GM18520 (cell line): ENCODE measurements around the gene ISCA1.

Experiments
- ATAC-seq: cut with Tn5 transposase; IDR thresholded peaks from one replicate; pipeline ENCODE4 v1.9.1; 2021; ENCODE audit not compliant: unreplicated experiment

The ISCA1 gene

DNA sequence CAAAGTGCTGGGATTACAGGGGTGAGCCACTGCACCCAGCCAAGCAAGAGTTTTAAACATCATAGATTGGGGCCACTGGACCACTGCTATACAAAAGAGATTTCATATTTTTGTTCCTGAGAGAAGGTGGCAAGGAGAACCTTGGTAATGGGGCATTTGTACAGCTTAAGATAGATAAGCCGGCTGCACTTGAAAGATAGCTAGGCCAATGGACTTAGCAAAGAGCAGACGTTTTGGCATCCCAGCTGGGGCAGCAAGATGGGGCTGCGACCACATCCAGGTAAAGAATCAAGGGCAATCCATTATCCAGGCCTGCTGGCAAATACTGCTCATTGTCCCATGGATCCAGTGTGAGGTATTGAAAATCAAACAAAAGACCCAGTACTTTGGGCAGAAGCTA, 3.9 kb upstream of the ISCA1 start:
- no peak for ATAC-seq

DNA sequence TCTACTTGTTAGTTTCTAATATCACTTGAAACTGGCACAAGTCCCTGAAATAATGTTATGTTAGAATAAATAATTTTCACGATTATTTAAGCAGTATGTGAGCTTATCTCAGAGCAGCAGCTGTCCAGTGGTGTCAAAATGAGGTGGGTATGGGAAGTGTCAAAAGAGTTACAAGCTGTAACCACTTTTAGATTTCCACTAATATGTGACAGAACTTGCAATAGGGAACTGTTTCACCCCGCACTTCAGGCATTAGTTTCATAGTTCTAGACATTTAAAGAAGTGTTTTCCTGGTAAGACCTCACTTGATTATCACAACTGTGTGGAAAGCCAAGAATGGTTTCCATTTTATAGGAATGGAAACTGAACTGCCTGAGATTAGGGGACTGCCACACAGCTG, 2.9 kb upstream of the ISCA1 start:
- ATAC-seq, result no peak

DNA sequence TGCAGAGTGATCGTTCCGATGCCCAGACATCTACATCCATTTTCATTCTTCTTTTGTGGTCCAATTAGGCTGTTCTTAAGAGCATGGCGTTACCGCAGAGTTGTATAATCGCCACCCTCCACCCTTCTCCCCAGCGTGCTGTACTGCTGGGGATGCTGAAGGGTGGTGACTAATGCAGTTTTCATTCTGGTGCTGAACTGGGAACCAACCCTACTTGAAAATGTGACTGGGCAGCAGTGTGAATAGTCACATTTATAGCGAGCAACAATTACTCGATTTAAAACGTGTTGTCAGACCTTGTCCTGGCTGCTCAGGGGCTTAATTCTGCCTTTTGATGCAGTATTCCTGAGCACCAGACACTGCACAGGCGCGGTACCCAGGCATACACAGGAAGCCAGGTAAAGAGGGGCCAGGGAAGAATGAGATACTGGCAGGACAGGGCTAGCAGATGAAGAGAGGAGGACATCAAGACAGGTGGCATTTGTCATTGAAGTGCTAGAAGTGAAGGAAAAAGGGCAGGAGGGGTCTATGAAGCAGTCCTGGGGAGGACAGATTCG, 719 bp upstream of the ISCA1 start:
- no peak for ATAC-seq

DNA sequence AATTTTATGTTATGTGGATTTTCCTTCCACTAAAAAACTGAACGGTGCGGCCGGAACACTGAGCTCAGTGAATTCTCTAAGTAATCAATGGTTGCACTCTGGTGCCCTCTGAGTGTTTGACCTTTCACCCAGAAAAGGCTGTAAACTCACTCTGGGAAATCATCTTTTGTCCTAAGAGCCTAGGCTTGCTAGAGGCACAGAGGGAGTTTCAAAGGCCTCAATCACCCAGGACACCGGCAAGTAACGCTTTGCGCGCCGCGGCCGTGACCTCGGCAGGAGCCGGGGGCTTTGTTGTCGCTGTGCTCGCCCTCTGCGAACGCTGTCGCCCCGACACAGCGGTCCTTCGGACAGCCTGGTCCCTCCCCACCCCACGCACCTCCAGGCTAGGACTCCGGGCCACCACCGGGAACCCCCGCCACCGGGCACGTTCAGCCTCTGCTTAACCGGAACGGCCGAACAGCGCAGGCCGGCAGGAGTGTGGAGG, 703 bp downstream of the ISCA1 start:
- ATAC-seq, result no peak

DNA sequence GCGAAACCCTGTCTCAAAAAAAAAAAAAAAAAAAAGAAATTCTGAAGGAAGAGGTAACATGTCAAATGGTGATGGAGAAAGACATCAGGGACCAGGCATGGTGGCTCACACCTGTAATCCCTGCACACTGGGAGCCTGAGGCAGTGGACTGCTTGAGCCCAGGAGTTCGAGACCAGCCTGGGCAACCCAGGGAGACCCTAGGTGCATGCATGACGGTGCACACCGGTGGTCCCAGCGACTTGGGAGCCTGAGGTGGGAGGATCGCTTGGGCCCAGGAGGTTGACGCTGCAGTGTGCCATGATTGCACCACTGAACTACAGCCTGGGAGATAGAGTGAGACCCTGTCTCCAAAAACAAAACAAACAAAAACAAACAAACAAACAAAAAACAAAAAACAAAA, 1.8 kb downstream of the ISCA1 start:
- ATAC-seq, result no peak

DNA sequence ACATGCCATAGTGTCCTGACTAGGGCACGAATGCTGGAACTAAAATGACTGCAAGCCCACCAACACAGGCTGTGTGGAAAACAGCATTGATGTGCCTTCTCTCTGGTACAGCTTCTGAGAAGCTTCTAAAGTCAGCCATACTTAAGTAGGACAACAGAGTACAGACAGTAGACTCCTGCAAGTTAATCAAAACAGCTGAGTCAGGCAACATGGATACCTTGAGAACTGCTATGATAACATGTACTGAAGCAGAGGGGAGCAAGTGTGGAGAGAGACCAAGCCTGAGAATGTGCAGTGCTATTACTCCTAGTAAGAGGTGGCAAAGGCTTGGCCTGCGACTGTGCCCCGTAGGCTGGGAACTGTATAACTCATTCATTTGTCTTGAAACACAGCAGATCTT, 2.5 kb downstream of the ISCA1 start:
- no peak for ATAC-seq

DNA sequence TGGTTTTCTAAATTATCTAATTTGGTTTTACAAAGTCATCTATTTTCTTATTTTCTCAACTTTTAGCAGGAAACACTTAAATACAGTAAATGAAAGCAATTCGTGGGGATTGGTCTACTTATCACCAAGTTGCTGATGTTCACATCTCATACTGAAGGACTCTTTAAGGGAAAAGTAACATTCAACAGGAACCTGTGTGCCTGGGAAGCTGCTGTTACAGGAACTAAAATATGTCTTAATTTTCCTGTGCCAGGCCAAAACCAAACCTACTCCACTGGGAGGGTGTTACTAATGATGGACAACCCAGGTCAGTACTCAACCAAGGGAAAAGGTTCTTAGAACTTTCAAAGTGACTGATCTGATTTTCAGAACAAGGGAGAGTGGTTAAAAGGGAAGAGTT, 5.3 kb downstream of the ISCA1 start:
- no peak for ATAC-seq

DNA sequence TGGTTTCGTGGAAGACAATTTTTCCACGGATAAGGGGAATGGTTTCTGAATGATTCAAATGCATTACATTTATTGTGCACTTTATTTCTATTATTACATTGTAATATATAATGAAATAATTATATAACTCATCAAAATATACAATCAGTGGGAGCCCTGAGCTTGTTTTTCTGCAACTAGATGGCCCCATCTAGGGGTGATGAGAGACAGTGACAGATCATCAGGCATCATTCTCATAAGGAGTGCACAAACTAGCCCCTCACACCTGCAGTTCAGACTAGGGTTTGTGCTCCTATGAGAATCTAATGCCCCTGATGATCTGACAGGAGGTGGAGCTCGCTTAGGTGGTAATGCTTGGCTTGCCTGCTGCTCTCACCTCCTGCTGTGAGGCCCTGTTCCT, 6.4 kb downstream of the ISCA1 start:
- ATAC-seq, result no peak

DNA sequence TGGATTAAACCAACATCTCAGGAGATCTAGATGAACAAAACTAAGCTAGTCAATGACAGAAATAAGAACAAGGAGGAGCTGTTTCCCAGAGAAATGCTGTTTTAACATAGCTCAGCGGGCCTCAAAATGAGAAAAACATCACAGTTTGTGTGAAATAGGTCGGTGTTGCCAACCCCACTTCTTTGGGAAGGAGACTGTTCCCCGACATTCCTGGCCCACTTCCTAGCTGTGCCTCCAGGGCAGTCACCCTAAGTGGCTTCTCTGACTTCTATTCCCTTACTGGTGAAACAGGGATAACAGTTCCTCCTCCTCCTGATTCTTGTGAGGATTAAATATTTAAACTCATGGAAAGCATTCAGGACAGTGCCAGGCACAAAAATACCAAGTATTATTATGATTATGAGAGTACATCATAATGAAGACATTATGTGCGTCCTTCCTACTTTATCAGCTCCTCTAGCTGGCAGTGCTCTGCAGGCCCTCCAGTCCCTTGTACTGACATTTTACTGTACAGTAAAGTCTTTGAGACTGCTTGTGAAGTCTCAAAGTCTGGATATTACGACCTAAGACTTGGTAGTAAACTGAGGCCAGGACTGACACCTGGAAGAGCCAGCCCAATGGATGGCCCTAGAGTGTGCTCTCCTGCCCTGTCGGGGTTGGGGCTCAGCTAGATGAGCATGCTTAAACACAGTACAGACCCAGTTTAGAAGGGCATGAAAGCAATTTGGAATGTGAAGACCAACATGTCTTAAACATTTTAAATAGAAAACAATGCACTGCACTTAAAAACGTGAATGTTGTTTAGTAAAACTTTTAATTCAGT, 7.3 kb downstream of the ISCA1 start:
- no peak for ATAC-seq

DNA sequence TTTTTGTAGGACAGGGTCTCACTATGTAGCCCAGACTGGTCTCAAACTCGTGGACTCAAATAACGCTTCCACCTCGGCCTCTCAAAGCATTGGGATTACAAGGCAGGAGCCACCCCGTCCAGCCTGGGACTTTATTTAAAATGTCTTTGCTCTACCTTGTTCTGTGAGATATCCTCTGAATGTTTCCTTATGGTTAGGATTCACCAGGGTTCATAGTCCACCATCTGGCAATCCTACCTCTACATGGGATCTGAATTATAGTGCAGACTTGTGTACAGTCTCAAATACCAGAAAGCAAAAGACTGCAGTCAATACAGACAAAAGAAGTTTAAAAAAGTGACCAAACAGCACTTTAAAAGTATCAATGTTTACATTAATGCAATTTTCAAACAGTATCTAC, 10.1 kb downstream of the ISCA1 start:
- no peak for ATAC-seq

DNA sequence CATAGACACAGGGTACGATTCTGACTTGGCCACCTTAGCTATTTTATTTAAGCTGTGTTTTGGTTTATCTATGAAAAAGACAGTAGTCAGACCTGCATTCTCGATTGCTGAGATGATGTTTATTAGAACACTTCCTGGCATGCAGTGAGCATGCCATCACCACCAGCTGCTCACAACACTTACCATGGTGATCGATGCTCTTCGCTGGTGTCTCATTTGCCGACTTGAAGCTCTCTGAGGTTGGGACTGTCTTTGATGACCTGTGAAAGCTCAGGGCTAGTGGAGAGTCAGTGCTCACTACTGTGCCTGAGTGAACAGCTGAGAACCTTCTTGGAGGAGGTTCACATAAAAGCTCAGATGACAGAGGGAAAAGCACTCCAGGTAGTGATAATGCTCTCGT, 18.5 kb downstream of the ISCA1 start:
- ATAC-seq, result no peak

DNA sequence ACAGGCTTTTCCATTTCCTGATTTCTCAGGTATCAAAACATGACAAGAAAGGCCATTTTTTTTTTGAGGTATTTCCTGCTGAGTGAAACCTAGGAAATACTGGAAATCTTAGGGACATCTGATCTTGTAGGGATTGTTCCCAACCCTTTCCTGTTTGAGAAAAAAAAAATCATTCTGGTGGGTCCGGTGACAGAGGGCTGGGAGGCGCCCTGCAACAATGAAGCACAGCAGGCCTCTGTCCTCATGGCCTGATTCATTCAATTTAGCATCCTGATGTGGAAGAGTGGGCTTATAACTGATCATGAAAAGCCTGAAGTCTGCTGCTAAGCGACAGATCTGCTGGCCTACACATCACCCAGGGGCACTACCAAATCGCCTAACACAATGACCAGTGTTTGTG, 19.8 kb downstream of the ISCA1 start:
- no peak for ATAC-seq

DNA sequence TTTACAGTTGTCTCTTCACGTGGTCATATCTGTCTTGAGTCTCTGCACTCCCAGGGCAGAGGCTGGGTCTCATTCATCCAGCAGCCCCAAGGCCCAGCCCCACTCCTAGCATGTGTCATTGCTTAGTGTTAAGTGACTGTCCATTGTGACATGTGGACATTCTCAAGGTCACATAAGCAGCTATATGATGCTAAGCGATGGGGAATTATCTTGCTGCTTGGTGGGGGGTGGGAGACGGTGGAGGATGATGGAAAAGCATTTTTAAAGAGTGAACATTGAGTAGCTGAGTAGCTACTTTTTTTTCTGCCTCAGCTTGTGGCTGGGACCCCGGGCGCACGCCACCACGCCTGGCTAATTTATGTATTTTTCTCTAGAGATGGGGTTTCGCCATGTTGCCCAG, 22.8 kb downstream of the ISCA1 start, which contains the start of gene C9orf153:
TSS of gene C9orf153 (minus strand) at position 101 of the 400 bp plus-strand sequence. CDS start 30,054 bp downstream, outside the sequence.
- no peak for ATAC-seq

DNA sequence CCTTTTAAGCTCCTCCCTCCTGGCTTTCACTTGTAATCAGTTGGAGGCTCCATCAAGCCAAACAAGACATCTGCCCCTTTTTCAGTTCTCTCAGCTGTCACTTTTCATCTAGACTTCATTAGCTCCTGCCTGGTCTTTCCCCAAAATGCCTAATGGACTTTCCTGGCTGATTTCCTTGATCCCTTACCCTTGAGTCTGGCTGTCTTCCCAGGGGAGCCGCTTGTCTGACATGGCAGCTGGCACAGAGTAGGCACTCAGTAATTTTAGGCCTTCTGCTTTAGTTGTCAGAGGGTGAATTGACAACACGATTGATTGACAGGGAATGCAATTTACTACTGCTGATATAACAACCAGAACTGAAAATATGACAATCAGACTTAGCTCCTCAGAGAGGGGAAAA, 24.9 kb downstream of the ISCA1 start:
- no peak for ATAC-seq

DNA sequence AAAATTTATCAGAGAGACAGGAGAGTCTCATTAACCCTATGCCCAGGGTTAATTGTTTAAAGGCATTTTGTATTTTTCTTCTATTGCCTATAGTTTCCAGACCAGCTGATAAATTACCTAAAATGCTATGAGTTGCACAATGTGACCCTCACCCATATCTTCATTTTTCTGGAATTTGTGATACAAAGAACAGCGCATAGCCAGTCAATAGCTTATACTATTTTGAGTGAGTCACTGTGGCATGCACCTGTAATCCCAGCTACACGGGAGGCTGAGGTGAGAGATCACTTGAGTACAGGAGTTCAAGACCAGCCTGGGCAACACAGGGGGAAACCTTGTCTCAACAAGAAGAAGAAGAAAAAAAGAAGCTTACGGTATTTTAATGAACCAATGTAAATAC, 25.7 kb downstream of the ISCA1 start:
- ATAC-seq, result no peak

DNA sequence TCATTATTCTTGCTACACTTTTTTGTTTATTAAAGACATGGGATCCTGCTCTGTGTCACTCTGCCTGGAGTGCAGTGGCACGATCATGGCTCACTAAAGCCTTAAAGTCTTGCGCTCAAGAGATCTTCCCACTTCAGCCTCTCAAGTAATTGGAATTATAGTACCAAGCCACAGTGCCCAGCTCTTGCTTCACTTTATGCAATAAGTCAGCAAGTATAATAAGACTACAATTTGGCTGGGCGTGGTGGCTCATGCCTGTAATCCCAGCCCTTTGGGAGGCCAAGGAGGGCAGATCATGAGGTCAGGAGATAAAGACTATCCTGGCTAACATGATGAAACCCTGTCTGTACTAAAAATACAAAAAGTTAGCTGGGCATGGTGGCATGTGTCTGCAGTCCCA, 28.8 kb downstream of the ISCA1 start:
- no peak for ATAC-seq

DNA sequence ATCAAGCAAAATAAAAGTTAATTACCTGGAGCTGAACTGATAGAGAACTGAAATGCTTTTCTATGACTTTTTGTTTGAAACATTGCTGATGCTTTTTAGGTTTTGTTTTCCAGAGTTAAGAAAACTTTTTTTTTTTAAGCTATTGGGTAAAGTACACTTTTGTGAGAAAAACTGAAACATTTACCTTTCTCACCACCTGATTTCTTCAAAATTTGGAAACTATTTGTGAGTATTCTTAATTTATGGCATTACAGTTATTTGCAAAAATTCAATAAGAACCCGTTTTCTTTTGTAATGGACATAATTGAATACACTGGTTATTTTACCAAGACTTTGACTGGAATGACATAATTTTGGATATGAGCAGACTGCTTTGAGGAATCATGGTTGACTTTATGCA, 29.5 kb downstream of the ISCA1 start:
- ATAC-seq, result no peak

DNA sequence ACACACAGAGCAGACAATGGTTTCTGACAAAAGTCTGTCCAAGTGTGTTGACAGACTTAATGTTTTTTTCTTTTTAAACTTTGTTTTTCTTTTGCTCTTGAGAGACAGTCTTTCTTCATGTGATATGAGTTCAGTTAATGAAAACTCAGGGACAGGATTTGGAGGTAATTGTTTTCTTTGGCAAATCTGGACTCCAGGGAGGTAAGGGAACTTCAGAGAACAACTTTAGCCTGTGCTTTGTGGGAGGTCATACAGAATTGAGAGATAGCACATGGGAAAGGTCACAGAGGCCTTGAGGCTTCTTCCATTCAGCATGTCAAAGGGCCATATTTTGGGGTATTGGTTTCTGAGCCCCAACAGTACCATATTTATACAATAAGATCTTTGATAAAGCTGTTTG, 32.2 kb downstream of the ISCA1 start:
- ATAC-seq, result no peak

DNA sequence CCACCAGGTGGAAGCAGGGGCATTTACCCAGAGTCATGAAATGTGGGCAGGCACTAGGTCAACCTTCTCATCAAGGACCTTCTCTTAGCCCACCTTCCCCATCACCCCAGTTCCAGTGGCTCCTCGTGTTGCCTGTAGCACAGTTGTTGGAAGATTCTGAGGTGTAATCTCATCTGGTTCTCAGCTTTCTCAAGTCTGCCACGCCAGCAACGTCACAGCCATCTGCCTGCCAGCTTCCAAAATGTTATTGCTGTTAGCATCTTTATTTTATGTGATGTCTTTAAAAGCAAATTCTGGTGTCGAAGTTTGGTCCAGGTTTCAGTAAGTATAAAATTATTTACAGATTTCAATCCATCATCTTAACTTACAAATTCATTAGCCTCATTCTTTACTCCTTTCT, 33.6 kb downstream of the ISCA1 start:
- no peak for ATAC-seq

DNA sequence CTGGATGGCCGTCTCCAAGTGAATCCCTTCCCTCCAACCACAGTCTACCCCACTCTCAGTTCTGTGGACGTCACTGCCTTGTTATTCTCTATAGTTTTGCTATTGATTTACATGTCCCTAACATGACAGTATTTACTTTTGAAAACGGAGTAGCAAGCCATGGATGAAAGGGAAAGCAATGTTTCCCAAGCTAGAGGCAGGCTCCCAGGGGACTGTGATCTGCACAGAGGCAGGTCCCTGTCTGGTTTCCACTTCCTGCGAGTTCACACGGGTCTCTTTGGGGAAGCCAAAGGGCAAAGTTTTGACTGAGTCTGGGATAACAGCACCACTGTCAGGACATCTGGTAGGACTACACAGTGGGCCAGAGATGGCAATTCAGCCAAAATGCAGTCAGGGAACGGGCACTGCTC, 35.6 kb downstream of the ISCA1 start:
- peak; percentile 88 for ATAC-seq

DNA sequence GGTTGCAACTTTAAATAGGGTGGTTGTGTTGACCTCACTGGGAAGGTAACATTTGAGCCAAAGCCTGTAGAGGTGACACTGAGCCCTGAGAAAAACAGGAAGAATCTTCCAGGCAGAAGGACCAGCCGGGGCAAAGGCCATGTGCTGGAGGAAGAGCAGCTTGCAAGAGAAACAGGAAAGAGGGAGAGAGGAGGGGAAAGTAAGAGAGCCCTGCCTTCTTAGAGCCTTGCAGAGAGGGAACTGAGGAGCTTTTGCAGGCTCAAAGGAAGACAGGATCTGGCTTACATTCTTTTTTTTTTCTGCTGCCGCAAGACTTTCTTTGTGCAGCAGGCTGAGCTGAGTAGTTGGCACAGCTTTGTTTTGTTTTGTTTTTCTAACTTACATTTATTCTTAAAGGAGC, 40.3 kb downstream of the ISCA1 start:
- no peak for ATAC-seq

DNA sequence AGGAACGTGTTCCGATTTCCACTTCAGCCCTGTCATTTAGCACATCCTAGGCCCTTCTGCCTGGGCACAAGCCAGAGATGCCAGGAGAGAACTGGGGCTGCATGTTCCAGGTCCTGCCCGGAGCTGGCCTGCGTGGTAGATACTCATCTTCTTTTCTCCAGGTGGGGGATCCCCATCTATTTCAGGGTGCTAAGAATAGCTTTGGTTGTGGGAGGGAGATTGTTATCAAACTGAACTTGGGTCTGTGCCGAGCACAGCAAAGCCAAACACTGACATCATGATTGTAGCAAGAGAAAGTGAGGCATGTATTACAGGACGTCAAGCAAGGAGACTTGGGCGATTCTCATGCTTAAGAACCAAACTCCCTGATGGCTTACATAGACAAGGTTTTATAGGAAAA, 41.1 kb downstream of the ISCA1 start:
- ATAC-seq, result no peak
